Calu3 (cell line): ENCODE results near the gene ANP32B. TPM values are rescaled to one million over a fixed set of nuclear protein-coding genes. Genes with fewer than 3 reads are reported as not detected.
"Not testable (repeated sequence)": the region's sequence is repeated elsewhere in the genome, so short reads cannot be mapped to it uniquely, and the experiment has no call there.

Experiments used
- BruUV-seq: library from RNA; stranded (reverse); fragments of 400-500 nt; replicated peaks from 2 replicates; lab custom pipeline; 2021; lab: Mats Ljungman, UMichigan
- CTCF ChIA-PET: fragments of 300-600 bp; sonication (Branson Sonifier 250); formaldehyde crosslinking; loops from one replicate; lab custom pipeline; 2022; ENCODE audit warnings: antibody characterized with exemption; lab: Charles Lee
- DNase-seq: peaks from one replicate; pipeline ENCODE4 v3.0.0; 2022
- H3K27ac Mint-ChIP-seq: one replicate; pipeline ENCODE4 v1.8.0; 2022; ENCODE audit warnings: mixed read lengths; ENCODE audit not compliant: unreplicated experiment
- H3K27me3 Mint-ChIP-seq: one replicate; pipeline ENCODE4 v1.8.0; 2022; ENCODE audit warnings: mixed read lengths; ENCODE audit not compliant: unreplicated experiment
- H3K36me3 Mint-ChIP-seq: one replicate; pipeline ENCODE4 v1.8.0; 2022; ENCODE audit warnings: mild to moderate bottlenecking, moderate library complexity, mixed read lengths; ENCODE audit not compliant: insufficient read depth, unreplicated experiment
- H3K4me1 Mint-ChIP-seq: one replicate; pipeline ENCODE4 v1.8.0; 2022; ENCODE audit warnings: mild to moderate bottlenecking, low read depth, mixed read lengths; ENCODE audit not compliant: unreplicated experiment
- H3K4me3 Mint-ChIP-seq: one replicate; pipeline ENCODE4 v1.8.0; 2022; ENCODE audit warnings: mild to moderate bottlenecking, low read depth, moderate library complexity, mixed read lengths; ENCODE audit not compliant: unreplicated experiment
- H3K9me3 Mint-ChIP-seq: one replicate; pipeline ENCODE4 v1.8.0; 2022; ENCODE audit warnings: low read depth, mixed read lengths; ENCODE audit not compliant: unreplicated experiment
- CTCF ChIP-seq: fragments of 200-600 bp; IDR thresholded peaks from one replicate; pipeline ENCODE4 v1.8.0; 2022; ENCODE audit warnings: antibody characterized with exemption; ENCODE audit not compliant: unreplicated experiment
- intact Hi-C: fragments of 100-400 bp; cut with micrococcal nuclease; formaldehyde crosslinking; loops from one replicate; pipeline ENCODE4 v1.10.0; 2022; ENCODE audit not compliant: unreplicated experiment
- total RNA-seq: library from RNA; stranded (reverse); gene quantifications from 2 replicates; pipeline ENCODE4 v1.2.3, GENCODE V29; 2022

ANP32B gene
- total RNA-seq, 1 experiment from 2014 or later, result 135 TPM

DNA sequence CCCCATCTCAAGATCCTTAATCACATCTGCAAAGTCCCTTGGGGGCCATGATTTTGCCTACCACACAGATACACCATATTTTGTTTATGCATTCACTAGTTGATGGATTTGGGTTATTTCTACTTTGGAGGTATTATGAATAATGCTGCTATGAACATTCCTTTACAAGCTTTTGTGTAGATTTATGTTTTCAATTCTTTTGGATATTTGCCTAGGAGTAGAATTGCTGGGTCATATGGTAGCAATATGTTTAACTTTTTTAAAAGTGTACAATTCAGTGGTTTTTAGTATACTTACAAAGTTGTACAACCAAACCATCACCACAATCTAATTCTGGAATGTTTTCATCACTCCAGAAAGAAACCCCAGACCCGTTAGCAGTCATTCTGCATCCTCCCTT is 7.8 kb upstream of the ANP32B start:
- no peaks in the 10 kb centered on the region for H3K4me1 Mint-ChIP-seq
- H3K9me3 Mint-ChIP-seq, result peaks cover 2% of the 10 kb centered on the region
- intact Hi-C loops, result no loop called here
- H3K27me3 Mint-ChIP-seq, result peaks cover 14% of the 10 kb centered on the region
- no peak for TF ChIP-seq CTCF
- H3K4me3 Mint-ChIP-seq, result no peak overlapping the region
- CTCF ChIA-PET, result no interaction called here
- BruUV-seq, result no TSS peak
- DNase-seq, result no peak
- H3K36me3 Mint-ChIP-seq, result no peaks in the 10 kb centered on the region
- no peak overlapping the region for H3K27ac Mint-ChIP-seq

DNA sequence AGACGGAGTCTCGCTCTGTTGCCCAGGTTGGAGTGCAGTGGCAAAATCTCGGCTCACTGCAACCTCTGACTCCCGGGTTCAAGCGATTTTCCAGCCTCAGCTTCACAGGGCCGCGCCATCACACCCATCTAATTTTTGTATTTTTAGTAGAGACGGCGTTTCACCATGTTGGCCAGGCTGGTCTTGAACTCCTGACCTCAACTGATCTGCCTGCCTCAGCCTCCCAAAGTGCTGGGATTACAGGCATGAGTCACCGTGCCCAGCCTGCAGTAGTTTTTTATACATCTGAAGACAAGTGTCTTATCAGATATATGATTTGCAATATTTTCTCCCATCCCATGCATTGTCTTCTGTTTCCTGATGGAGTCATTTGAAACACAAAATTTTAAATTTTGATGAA is 6.5 kb upstream of the ANP32B start:
- DNase-seq, H3K4me3 Mint-ChIP-seq, H3K36me3 Mint-ChIP-seq, H3K4me1 Mint-ChIP-seq, BruUV-seq, CTCF ChIA-PET, H3K27ac Mint-ChIP-seq, H3K9me3 Mint-ChIP-seq, intact Hi-C loops: not testable (repeated sequence)
- H3K27me3 Mint-ChIP-seq, result peaks cover 14% of the 10 kb centered on the region

GRCh38 chr9:97978371-97979130 is 4.6 kb upstream of the ANP32B start:
- no peak for DNase-seq
- TF ChIP-seq CTCF, result no peak
- H3K9me3 Mint-ChIP-seq, result peaks cover 2% of the 10 kb centered on the region
- H3K4me1 Mint-ChIP-seq, result no peaks in the 10 kb centered on the region
- H3K27me3 Mint-ChIP-seq, result no peaks in the 10 kb centered on the region
- intact Hi-C loops, result no loop called here
- peaks cover 13% of the 10 kb centered on the region for H3K36me3 Mint-ChIP-seq
- no TSS peak for BruUV-seq
- CTCF ChIA-PET, result no interaction called here
- no peak overlapping the region for H3K4me3 Mint-ChIP-seq
- H3K27ac Mint-ChIP-seq, result no peak overlapping the region

- CTCF ChIA-PET, result no interaction called here
- no peak for DNase-seq
- Mint-ChIP-seq H3K27ac (no peak overlapping the region), H3K4me3 (no peak overlapping the region), H3K9me3 (peaks cover 2% of the 10 kb centered on the region), H3K36me3 (peaks cover 24% of the 10 kb centered on the region), H3K4me1 (no peaks in the 10 kb centered on the region), H3K27me3 (no peaks in the 10 kb centered on the region)
- intact Hi-C loops, result no loop called here
- BruUV-seq, result no TSS peak
- TF ChIP-seq CTCF, result no peak
Observed at GRCh38 chr9:97979788-97980478, 3.2 kb upstream of the ANP32B start.

GRCh38 chr9:97980479-97980803 is 2.7 kb upstream of the ANP32B start:
- no peak overlapping the region for H3K27ac Mint-ChIP-seq
- no peak for TF ChIP-seq CTCF
- no peaks in the 10 kb centered on the region for H3K4me1 Mint-ChIP-seq
- intact Hi-C loops, result no loop called here
- H3K27me3 Mint-ChIP-seq, result no peaks in the 10 kb centered on the region
- no TSS peak for BruUV-seq
- CTCF ChIA-PET, result no interaction called here
- DNase-seq, result no peak
- peaks cover 29% of the 10 kb centered on the region for H3K36me3 Mint-ChIP-seq
- H3K9me3 Mint-ChIP-seq, result no peaks in the 10 kb centered on the region
- H3K4me3 Mint-ChIP-seq, result no peak overlapping the region
